OCI-LY1 (cell line): ENCODE measurements around the gene AHI1.
A peak's percentile ranks its signal among the peaks of the same experiment; 100 is the strongest.

Source experiments
- H2AFZ ChIP-seq: fragments of 200-600 bp; sonication (generic), shearing (Covaris generic); 2 replicates; pipeline ENCODE4 v1.6.0; 2014; ENCODE audit warnings: antibody characterized with exemption, mild to moderate bottlenecking, low read length
- H3F3A ChIP-seq: fragments of 200-600 bp; sonication (generic), shearing (Covaris generic); 2 replicates; pipeline ENCODE4 v1.6.0; 2014; ENCODE audit warnings: mild to moderate bottlenecking, antibody characterized with exemption, low read length, moderate library complexity; ENCODE audit not compliant: insufficient read depth
- H3K27ac ChIP-seq: fragments of 200-600 bp; sonication (generic); 2 replicates; pipeline ENCODE4 v1.5.1; 2014; ENCODE audit warnings: low read length, mixed run types, mild to moderate bottlenecking, low read depth; ENCODE audit not compliant: poor library complexity, severe bottlenecking
- H3K27me3 ChIP-seq: fragments of 200-600 bp; sonication (generic); 2 replicates; pipeline ENCODE4 v1.6.0; 2014; ENCODE audit warnings: antibody characterized with exemption, mild to moderate bottlenecking, low read length, moderate library complexity; ENCODE audit not compliant: insufficient read depth
- H3K36me3 ChIP-seq: fragments of 200-600 bp; sonication (generic); 2 replicates; pipeline ENCODE4 v1.6.1; 2014; ENCODE audit warnings: mild to moderate bottlenecking, antibody characterized with exemption, low read length, moderate library complexity, mixed read lengths; ENCODE audit not compliant: insufficient read depth
- H3K4me1 ChIP-seq: fragments of 200-600 bp; sonication (generic); 2 replicates; pipeline ENCODE4 v1.5.1; 2014; ENCODE audit warnings: mild to moderate bottlenecking, low read length, moderate library complexity; ENCODE audit not compliant: insufficient read depth, severe bottlenecking
- H3K4me2 ChIP-seq: fragments of 200-600 bp; sonication (generic), shearing (Covaris generic); 2 replicates; pipeline ENCODE4 v1.6.1; 2014; ENCODE audit warnings: low read length
- H3K4me3 ChIP-seq: fragments of 200-600 bp; sonication (generic); 2 replicates; pipeline ENCODE4 v1.5.1; 2014; ENCODE audit warnings: low read length, low read depth, mild to moderate bottlenecking, mixed read lengths; ENCODE audit not compliant: poor library complexity, severe bottlenecking
- H3K79me2 ChIP-seq: fragments of 200-600 bp; shearing (Covaris generic); 2 replicates; pipeline ENCODE4 v1.6.1; 2016; ENCODE audit warnings: mixed run types, low read length, mixed read lengths; ENCODE audit not compliant: insufficient read depth
- H3K9ac ChIP-seq: fragments of 200-600 bp; sonication (generic), shearing (Covaris generic); 2 replicates; pipeline ENCODE4 v1.6.1; 2014; ENCODE audit warnings: mild to moderate bottlenecking, low read length, mixed read lengths
- H3K9me2 ChIP-seq: fragments of 200-600 bp; sonication (generic), shearing (Covaris generic); 2 replicates; pipeline ENCODE4 v1.6.1; 2014; ENCODE audit warnings: low read depth, mild to moderate bottlenecking, low read length, mixed read lengths
- H3K9me3 ChIP-seq: fragments of 200-600 bp; shearing (Covaris generic); 2 replicates; pipeline ENCODE4 v1.6.1; 2014; ENCODE audit warnings: low read length, mixed read lengths
- H4K20me1 ChIP-seq: fragments of 200-600 bp; sonication (generic), shearing (Covaris generic); 2 replicates; pipeline ENCODE4 v1.6.0; 2016; ENCODE audit warnings: mild to moderate bottlenecking, low read length; ENCODE audit not compliant: insufficient read depth
- EZH2 ChIP-seq: fragments of 200-600 bp; sonication (generic), shearing (Covaris generic); IDR thresholded peaks from 2 replicates; pipeline ENCODE4 v1.8.0; 2017; ENCODE audit warnings: borderline replicate concordance, mixed run types, mild to moderate bottlenecking, antibody characterized with exemption, low read length, moderate library complexity, mixed read lengths
- TF ChIP-seq, protein P1 (sequence below): fragments of 200-600 bp; sonication (generic), shearing (Covaris generic); IDR thresholded peaks from 2 replicates; pipeline ENCODE4 v1.5.1; 2017; ENCODE audit warnings: mild to moderate bottlenecking, antibody characterized with exemption, low read length, moderate library complexity, mixed read lengths

AHI1 gene

DNA sequence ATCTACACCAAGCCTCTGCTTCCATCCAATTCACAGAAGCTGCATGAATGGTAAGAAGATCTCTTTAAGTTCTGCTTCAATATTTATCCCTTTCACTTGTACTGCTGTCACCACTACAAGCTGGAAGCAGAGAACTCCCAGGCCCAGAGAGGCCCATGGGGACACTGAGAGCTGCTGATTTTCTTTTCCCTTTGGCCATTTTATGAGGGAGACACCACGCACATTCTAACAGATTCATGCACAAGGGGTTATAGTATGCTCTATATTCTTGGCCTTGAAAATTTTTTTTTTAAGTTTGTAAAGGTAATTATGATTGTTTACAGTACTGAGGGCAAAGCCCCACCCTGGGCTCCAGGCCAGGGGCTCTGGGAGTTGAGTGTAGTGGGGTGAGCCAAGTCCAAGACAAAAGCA lies 228.1 kb downstream of the AHI1 start:
- no peaks in the 10 kb centered on the region for H3K9me3 ChIP-seq
- peak overlapping the region; percentile 92 for H3K27ac ChIP-seq
- no peak overlapping the region for H3K4me2 ChIP-seq
- no peak overlapping the region for H3K4me3 ChIP-seq
- no peak overlapping the region for H2AFZ ChIP-seq
- H3K36me3 ChIP-seq: no peaks in the 10 kb centered on the region
- H3K27me3 ChIP-seq: no peaks in the 10 kb centered on the region
- no peak for TF ChIP-seq EZH2
- TF ChIP-seq, protein P1, sequence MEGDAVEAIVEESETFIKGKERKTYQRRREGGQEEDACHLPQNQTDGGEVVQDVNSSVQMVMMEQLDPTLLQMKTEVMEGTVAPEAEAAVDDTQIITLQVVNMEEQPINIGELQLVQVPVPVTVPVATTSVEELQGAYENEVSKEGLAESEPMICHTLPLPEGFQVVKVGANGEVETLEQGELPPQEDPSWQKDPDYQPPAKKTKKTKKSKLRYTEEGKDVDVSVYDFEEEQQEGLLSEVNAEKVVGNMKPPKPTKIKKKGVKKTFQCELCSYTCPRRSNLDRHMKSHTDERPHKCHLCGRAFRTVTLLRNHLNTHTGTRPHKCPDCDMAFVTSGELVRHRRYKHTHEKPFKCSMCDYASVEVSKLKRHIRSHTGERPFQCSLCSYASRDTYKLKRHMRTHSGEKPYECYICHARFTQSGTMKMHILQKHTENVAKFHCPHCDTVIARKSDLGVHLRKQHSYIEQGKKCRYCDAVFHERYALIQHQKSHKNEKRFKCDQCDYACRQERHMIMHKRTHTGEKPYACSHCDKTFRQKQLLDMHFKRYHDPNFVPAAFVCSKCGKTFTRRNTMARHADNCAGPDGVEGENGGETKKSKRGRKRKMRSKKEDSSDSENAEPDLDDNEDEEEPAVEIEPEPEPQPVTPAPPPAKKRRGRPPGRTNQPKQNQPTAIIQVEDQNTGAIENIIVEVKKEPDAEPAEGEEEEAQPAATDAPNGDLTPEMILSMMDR: no peak
- no peak overlapping the region for H3K9ac ChIP-seq
- no peaks in the 10 kb centered on the region for H3K79me2 ChIP-seq
- H3K9me2 ChIP-seq: no peaks in the 10 kb centered on the region
- H3K4me1 ChIP-seq: peaks cover 81% of the 10 kb centered on the region
- H3F3A ChIP-seq: no peaks in the 10 kb centered on the region; the same call in none of the 2 replicates
- H4K20me1 ChIP-seq: no peaks in the 10 kb centered on the region

DNA sequence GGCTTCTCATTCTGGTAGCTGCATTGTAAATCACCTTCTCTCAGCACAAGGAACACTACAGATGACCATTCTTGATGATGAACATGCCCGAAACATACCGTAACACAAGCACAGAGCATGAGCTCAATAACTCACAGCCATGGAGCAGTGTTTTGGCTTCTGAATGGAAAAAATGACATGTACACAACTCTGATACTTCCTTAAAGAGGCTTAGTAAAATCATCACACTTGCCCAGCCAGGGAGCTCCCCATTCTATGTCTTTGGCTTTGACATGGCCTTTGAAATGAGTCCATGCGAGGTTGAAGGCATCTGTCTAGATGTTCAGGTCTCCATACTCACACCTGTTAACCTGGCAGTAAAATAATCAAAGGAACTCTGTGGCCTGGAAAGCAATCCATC lies 228.8 kb downstream of the AHI1 start:
- Histone ChIP-seq H3F3A (peaks cover 4% of the 10 kb centered on the region), H3K27me3 (no peaks in the 10 kb centered on the region), H3K79me2 (no peaks in the 10 kb centered on the region), H3K9me3 (no peaks in the 10 kb centered on the region), H3K36me3 (no peaks in the 10 kb centered on the region), H2AFZ (no peak overlapping the region; the same call in 1 of the 2 replicates), H4K20me1 (no peaks in the 10 kb centered on the region), H3K27ac (peak overlapping the region; percentile 92), H3K4me1 (peaks cover 75% of the 10 kb centered on the region), H3K9me2 (no peaks in the 10 kb centered on the region), H3K9ac (peak overlapping the region; percentile 2), H3K4me3 (no peak overlapping the region), H3K4me2 (peak overlapping the region; percentile 7; the same call in 1 of the 2 replicates)
- no peak for TF ChIP-seq EZH2
- TF ChIP-seq, protein P1: no peak

DNA sequence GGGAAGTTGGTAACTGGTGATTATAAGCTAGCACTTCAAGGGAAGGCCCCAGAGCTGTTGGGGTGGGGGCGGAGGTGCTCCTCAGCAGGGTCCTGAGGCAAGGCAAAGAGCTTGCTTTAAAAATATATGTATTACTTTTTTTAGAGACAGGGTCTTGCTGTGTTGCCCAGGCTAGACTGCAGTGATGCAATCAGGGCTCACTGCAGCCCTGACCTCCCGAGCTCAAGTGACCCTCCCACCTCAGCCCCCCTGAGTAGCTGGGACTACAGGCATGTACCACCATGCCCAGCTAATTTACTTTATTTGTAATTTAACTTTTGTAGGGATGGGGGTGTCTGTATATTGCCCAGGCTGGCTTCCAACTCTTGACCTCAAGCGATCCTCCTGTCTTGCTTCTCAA lies 229.3 kb downstream of the AHI1 start:
- no peaks in the 10 kb centered on the region for H3K9me2 ChIP-seq
- TF ChIP-seq EZH2: no peak
- TF ChIP-seq, protein P1: no peak
- H3K9me3 ChIP-seq: no peaks in the 10 kb centered on the region
- H3K4me2 ChIP-seq: peak overlapping the region; percentile 7; the same call in 1 of the 2 replicates
- H3K9ac ChIP-seq: peak overlapping the region; percentile 51
- H3K27me3 ChIP-seq: no peaks in the 10 kb centered on the region
- no peak overlapping the region for H2AFZ ChIP-seq
- no peaks in the 10 kb centered on the region for H3K79me2 ChIP-seq
- H3K4me1 ChIP-seq: peaks cover 72% of the 10 kb centered on the region
- H4K20me1 ChIP-seq: no peaks in the 10 kb centered on the region
- no peak overlapping the region for H3K4me3 ChIP-seq
- peak overlapping the region; percentile 92 for H3K27ac ChIP-seq
- H3K36me3 ChIP-seq: no peaks in the 10 kb centered on the region
- peaks cover 4% of the 10 kb centered on the region for H3F3A ChIP-seq
